Hindlimb muscle (tissue), 1 donor: ENCODE results near the gene MOCOS. TPM values are rescaled to one million over a fixed set of nuclear protein-coding genes. Genes with fewer than 3 reads are reported as not detected.

ENCODE experiments used
- DNase-seq: peaks from one replicate; pipeline ENCODE4 v3.0.0-alpha.2; 2013
- polyA plus RNA-seq: library from polyadenylated mRNA; unstranded; fragments of 120-200 nt; gene quantifications from one replicate; pipeline ENCODE4 v1.2.1, GENCODE V29; 2013; ENCODE audit not compliant: insufficient read length

The MOCOS gene
- polyA plus RNA-seq, 1 donor = 0.10 TPM

GRCh38 chr18:36307513-36307912, 120.2 kb downstream of the MOCOS start:
- no peak for DNase-seq

- DNase-seq = no peak
Observed at GRCh38 chr18:36308711-36309435, 121.6 kb downstream of the MOCOS start.

- no peak for DNase-seq
Observed at GRCh38 chr18:36309436-36310391, 122.4 kb downstream of the MOCOS start.

GRCh38 chr18:36311026-36311570, 123.8 kb downstream of the MOCOS start:
- no peak for DNase-seq

- DNase-seq = no peak
Observed at GRCh38 chr18:36312806-36313395, 125.6 kb downstream of the MOCOS start.

GRCh38 chr18:36314098-36314497, 126.8 kb downstream of the MOCOS start:
- no peak for DNase-seq

- no peak for DNase-seq
Observed at GRCh38 chr18:36314754-36315153, 127.5 kb downstream of the MOCOS start.

GRCh38 chr18:36315736-36316135, 128.4 kb downstream of the MOCOS start:
- no peak for DNase-seq

GRCh38 chr18:36316246-36316645, 128.9 kb downstream of the MOCOS start:
- no peak for DNase-seq

Other genes with a start within 250 kb of the MOCOS start
- 39.1 TPM for gene RPRD1A, start 119.9 kb upstream of the MOCOS start, polyA plus RNA-seq
- gene SLC39A6, start 58.2 kb upstream of the MOCOS start, polyA plus RNA-seq = 28.1 TPM
- gene ELP2, start 57.6 kb upstream of the MOCOS start, polyA plus RNA-seq = 75.7 TPM
- gene FHOD3, start 110.2 kb downstream of the MOCOS start, polyA plus RNA-seq = 42.9 TPM